HG03135 (cell line): Measurements from ENCODE around the gene UNC13B.

Experiments used
- ATAC-seq: cut with Tn5 transposase; IDR thresholded peaks from one replicate; pipeline ENCODE4 v1.9.1; 2021; ENCODE audit warnings: mild to moderate bottlenecking, moderate library complexity; ENCODE audit not compliant: unreplicated experiment

Gene UNC13B

DNA sequence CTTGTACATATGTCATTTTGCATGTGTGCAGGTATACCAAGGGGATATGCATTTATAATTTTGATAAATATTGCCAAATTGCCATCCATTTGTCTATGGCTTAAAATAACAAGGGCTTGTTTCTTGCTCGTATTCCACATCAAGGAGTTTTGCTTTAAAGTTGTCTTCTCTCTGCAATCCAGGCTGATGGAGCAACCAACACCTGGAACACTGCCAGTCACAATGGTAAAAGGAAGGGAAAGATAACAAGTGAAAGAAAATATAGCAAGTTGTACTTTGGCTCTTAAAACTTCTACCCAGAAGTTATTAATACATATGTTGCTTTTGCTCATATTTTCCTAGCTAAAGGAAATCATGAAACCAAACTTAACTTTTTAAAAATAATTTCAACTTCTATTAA lies 156.9 kb downstream of the UNC13B start:
- no peak for ATAC-seq

DNA sequence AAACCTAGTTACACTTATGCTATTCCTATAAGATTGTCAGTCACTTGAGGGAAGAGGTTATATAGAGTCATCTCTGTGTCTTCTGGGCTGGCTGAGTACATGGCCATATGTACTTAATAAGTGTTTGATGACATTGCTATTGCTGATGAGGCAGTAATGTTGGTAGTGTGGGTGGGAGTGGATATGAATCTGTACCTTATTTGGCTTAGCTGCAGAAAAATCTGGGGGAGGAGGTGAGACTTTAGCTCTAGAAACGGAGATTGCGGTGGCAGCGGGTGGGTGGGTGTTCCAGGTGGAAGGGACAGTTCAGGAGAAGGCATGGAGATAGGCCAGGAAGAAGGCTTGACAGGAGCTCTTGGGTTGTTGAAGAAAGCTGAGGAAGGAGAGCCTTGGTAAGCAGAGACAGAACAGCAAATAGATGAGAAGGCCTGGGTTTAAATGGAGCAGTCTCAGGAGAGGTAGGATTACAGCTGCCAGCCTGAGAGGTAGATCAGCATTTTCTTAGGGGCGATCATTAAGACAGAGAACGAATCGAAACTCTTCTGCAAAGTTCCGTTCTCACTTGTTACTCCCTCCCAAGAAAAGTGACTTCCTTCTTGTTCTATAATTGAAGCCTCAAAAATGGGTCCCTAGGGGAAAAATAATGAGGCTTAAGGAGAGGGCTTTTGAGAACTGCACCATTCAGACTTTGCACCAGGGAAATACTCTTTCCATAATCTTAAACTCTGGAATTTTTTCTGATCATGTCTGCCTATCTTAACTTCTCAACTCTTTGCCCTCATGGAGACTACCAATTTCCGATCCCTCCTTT lies 160.5 kb downstream of the UNC13B start:
- ATAC-seq, result no peak

DNA sequence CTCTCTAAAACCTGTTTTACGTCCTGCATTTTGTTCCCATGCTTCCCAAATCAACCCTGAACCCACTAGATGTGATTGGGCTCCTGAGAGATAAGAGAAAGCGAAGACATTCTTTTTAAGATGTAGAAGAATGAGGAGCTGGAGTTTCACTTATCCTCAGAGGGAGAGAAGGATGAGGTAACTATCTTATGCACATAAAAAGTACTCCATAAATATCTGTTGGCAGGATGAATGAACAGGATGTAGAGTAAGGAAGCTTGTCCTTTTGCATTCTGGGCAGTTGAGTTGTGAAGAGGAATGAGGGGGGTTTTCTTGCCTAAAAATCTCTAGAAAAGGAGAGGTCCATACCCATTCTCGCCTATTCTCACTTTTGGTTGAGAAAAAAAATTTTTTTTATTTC lies 163.2 kb downstream of the UNC13B start:
- no peak for ATAC-seq

DNA sequence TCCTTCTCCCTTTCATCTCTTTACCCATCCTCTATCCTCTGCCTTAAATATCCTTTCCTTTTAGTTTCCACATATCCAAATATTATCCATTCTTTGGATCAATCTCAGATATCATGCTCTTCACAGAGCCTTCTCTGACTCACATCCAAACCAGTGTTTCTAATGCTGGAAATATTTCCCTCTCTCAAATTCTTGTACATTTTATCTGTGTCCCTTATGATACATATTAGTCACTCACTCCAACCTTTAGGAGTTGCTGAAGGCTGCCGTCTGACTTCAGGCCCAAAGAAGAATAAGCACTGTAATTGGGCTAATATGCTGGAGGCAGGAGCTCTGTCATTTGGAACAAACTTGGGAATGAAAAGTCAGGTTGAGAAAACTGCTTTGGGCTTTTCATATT lies 171.7 kb downstream of the UNC13B start:
- no peak for ATAC-seq

DNA sequence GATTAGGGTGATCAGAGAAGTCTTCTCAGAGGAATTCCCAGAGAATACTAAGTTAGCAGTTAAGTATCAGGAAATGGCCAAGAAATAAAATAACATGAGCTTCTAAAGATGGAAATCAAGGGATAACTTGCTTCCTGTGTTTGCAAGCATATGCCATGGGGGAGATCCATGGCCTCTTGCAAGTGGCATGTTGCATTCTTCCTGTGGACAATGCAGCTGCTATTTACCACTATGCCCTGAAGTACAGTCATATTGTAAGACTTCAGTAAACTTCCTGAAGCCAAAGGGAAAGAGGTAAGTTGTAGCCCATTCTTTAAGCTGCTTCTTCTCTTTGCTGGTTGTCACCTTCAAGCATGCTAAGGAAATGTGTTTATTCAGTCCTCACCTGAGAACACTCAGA lies 173.4 kb downstream of the UNC13B start:
- ATAC-seq, result no peak

DNA sequence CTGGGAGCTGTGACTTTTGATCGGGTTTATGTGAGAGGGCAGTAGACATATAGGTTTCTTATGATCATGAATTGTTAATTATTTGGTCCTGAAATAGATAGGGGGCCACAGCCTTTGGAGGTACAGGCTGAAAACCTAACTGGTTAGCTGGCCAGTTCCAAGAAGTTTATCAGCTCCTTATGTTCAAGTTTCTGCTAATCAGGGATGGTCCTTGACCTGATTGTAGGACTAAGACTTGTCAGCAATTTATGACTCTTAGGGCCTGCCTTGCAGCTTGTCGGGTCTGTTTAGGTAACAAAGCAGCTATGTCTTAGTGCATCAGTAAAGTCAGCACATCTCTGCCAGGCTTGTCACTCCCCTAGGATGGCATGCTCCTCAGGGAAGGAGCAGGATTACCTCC lies 176.3 kb downstream of the UNC13B start:
- ATAC-seq, result no peak

DNA sequence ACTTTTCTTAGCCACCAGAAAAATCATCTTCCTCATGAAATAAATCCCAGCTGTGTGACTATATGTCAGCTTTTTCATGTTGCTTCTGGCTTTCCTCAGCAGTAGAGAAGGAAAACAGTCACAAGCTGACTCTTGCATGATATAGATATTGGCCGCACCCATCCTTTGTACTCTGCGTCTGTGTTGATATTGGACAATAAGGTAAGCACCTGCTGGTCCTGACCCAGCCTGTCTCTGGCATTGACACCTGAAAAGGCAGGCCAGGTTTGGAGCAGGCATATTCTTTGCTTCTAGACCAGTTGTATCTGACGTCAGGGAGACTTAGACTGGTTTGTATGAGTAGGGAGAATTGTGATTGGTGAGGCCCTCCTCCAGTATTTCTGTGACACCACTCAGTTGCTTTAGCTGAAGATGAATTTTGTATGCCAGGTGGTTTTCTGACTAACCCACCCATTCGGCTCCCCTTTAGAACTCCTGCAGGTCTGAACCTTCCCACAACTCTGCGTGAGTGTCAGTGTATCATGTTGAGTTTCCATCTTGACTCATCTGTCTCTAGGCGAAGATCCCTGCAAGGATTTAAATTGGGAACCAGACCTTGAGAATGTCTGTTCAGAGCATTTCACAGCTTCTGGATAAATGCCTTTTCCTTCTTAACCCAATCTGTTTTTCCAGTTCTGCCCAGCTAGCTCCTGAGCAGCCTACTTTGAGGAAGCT lies 176.9 kb downstream of the UNC13B start:
- ATAC-seq, result no peak

DNA sequence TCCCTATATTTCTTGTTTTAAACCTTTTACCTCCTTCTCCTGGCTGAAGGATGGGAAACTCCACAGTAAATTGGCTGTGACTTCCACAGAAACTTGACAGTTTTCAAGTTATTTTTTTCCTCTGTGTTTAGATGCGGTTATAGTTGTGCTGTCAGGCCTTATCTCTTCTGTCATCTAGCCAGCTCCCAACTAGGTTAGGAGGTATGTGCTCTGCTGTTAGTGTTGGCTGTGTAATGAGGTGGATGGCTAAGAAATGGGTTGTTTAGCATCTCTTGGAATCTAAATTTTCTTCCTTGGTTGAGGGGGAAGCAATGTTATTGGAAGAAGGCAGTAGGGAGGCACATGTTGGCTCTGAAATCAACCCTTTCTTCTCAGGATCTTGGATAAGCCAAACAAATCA lies 178.2 kb downstream of the UNC13B start:
- no peak for ATAC-seq

DNA sequence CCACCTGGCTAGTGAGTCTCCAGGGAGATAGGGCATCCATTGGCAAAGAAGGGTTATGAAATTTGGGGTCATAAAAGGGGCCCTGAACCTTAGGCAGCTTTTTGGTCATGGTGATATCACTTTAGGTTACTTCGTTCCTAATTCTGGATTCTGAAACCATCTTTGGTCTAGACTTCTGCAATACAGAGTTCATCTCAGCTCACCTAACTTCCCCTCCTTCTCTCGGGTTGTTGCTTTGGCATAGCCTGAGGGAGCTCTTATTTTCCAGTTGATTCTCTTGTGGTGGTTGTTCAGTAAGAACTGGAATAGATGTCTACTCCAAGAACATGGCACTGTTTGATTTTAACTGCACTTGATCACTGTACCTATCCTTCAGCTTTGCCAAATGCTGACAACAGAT lies 179.2 kb downstream of the UNC13B start:
- ATAC-seq, result no peak

DNA sequence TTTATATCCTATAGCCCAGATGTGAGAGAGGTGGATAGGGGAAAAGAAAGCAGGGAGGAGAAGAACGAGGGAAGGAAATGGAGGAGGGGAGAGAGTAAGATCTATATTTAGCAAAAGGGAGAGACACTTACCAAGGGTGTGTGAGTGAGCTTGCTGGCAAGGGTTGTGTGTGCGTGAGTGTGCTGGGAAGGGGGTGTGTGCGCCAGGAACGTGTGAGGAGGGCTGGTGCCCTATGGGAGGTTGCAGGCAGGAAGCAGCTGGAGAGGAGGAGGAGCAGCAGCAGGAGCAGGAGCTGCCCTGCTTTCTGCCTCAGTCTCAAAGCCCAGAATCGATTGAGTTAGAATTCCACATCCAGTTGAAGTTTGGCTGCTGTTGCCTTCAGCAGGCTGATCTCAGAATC lies 179.8 kb downstream of the UNC13B start:
- no peak for ATAC-seq

DNA sequence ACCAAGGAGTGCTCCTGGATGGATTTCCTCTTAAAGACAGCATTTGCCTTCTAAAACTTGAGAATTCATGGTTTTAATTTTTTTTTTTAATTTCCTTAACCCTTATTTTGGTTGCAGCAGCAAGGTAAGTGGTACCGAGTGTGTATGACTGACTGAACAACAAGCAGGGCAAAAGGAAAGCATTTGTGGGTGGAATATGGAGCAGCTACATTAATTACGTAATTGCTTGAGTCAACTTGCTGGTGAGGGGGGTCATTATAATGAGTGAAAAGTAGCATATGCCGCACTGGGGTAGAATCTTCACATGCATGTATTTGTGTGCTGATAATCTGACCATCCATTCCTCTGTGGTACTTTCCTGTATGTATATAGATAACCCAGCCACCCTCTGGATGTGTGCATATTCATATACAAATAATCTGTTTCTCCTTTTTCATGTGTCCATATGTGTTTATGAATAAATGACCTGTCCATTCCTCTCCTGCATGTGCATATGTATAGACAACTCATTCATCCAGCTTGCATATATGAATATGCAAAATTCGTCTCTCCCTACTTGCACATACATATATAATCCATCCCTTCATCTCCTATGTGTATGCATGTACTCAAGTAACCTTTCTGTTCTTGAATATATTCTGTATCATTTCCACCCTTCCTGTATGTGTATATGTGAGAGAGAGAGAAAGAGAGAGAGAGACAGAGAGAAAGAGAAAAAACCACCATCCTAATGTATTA lies 180.6 kb downstream of the UNC13B start:
- no peak for ATAC-seq

DNA sequence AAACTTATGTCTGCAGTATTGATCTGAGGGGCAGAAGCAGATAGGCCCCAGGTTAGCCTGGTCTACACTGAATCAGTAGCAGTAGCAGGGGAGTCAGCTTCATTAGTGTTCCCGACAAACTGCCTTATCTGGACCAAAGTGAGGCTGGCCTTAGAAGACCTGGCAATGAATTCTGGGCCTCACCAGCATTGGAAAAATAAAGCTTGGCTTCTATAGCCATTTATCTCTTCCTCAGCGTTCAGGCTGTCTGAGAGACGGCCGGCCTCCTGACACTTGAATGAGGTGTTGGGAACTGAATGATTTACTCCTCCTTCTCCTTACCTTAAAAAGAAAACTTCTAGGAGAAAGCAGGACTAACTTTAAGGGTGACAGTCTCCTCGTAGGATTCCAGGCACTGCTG lies 186.3 kb downstream of the UNC13B start:
- ATAC-seq, result no peak

DNA sequence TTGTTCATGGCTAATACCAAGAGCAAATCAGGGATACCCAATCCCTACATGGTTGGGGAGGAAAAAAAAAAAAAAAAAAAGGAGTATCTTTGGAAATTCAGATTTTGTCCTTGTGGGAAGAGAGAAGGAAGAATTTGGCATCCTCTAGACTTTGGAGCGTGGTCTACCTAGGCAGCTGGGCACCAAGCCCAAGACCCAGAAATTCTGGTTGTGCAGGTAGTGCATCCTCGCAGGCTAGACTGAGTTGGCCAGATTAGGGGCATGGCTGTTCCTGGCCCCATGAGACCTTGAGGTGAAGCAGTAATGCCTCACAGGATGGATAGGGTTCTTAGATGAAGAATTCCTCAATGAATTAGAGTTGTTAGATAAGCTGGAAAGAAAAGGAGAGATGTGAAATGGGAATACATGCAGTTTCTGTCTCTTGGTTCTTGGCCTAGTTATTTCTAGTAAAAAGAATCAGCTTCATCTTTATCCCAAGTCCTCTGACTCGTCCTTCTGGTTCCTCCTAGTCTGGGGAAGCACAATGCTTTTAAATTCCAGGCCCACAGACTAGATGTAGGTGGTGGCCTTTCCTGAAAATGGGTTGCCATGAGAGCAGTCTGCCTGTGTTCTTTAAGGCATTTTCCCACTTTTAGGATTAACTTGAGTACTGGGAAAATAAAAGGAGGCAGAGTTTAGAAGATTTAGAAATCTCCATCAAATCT lies 187.6 kb downstream of the UNC13B start:
- ATAC-seq, result no peak

DNA sequence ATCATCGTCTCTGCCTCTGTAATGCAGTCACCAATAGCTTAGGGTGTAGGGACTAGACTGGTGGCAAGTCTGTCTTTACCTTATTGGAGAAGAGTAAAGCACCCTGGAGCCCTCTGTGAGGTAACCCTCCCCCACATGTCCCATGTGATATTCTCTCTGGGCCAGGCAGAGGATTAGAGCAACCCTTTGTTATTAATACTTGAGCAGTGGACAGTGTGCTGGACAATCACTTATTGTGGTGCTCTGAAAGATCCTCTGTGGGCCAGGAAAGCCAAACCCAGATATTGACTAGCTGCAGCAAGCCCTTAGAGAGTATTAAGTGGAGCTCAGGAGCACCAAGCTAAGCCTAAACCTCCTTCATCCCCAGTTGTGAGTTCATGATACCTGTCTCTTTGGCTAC lies 188.4 kb downstream of the UNC13B start:
- ATAC-seq, result no peak

DNA sequence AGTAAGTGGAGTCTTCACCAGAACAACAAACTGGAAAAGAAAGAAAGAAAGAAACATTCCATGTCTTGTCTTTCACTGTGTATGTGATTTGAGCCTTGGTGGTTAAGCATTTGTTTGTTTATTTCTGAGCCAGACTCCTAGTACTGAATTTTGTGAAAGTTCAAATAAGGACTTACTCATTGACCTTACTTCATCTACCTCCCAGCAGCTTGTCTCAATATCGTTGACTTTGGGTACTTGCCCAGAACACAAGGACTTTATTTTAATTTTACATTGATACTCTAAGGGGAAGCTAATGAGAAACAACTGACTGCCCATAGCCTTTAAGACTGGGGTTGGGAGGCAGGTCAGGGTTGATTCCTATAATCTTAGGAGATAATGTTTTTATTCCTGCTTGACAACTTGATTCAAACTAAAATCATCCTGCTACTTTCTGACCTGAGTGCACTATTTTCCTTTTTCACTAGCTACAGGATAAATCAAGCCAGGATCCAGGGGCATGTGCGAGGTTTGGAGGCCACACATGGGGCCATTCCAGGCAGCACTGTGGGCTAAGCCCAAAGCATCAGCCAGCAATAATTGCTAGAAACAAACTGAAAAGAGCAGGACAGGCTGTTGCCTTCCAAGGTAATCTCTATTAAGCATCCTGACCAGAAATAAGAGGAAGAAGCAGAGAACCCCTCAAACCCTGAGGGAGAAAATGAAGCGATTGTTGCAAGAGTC lies 189.2 kb downstream of the UNC13B start:
- ATAC-seq, result no peak

DNA sequence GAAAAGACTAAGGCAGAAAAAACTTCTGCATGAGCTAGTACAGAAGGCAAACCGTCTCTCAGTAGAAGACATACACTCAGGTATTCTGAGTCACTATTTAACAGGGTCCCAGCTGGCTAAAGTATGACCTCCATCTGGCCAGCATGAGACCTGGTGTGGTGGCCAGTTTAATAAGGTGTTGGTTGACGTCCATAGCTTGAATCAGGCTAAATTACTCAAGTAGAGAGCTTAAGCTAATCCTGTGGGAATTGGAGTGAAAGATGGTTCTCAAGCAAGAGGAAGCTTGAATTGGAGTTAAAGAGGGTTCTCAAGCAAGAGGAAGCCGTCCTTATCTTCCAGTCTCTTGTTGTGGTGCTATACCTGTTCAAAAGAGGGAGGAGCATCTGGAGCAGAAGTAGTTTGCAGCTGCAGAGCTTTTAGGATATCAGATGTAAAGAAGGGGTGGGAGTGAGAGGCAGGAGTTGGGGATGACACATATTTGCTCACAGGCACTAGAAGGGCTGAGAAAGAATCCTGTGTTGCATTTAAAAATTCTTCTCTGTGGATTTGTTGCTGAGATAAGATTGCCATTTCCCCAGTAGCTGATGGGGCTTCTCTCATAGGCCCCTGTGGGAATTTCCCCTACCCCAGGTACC lies 192.0 kb downstream of the UNC13B start:
- ATAC-seq, result no peak

DNA sequence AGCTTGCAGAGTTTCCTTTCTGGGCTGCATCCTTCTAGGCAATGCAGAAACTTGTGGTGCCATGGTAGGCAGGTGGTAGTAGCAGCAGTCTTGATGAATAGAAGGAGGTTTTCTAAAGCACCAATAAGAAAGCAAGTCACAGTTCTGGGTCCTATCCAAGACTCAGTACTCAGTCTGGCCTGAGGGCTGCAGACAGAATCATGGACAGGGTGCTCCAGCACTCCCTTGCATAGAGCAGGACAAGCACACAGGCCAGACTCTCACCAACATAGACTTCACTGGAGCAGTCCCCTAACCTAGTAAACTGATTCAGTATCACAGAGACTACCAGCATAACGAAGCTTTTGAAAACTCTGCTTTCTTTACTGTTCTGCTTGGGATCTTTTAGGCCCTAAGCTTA lies 194.1 kb downstream of the UNC13B start:
- ATAC-seq, result no peak

DNA sequence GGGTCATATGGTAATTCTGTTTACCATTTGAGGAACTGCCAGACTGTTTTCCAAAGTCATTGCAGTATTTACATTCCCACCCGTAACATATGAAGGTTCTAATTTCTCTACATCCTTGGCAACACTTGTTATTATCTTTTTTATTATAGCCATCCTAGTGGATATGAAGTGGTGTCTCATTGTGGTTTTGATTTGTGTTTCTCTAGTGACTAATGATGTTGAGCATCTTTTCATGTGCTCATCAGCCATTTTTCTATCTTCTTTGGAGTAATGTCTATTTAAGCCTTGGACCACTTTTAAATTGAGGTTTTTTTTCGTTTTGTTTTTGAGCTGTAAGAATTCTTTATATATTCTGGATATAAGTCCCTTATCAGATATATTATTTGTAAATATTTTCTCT lies 195.3 kb downstream of the UNC13B start:
- no peak for ATAC-seq

DNA sequence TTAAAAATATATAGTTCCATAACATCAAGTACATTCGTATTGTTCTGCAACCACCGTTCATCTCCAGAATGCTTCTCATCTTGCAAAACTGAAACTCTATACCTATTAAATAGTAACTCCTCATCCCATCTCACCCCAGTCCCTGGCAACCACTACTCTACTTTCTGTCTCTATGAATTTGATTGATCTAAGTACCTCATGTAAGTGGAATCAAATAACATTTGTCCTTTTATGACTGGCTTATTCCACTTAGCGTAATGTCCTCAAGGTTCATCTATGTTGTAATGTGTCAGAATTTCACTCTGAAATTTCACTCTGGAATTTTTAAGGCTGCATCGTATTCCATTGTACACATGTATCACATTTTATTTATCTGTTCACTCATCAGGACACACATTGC lies 196.0 kb downstream of the UNC13B start:
- ATAC-seq, result no peak
